ENCODE results near the gene ZNF566.

Gene ZNF566

DNA sequence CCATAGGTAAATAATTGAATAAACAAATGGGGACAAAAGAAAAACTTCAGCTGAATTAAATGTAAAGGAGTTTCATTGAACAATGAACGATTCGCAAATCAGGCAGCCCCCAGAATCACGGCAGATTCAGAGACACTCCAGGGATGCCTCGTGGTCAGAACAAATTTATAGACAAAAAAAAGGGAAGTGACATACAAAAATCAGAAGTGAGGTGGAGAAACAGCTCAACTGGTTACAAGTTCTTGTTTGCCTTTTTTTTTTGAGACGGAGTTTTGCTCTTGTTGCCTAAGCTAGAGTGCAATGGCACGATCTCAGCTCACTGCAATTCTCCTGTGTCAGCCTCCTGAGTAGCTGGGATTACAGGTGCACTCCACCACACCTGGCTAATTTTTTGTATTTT, 5.7 kb downstream of the ZNF566 start:
- TF ChIP-seq GATA3 (IDR thresholded peaks at IDR 0.05; ENCODE audit: low read depth, low read length) = no peak
- TF ChIP-seq GATA2 (IDR thresholded peaks at IDR 0.05; ENCODE audit: low read depth, low read length) = no peak

DNA sequence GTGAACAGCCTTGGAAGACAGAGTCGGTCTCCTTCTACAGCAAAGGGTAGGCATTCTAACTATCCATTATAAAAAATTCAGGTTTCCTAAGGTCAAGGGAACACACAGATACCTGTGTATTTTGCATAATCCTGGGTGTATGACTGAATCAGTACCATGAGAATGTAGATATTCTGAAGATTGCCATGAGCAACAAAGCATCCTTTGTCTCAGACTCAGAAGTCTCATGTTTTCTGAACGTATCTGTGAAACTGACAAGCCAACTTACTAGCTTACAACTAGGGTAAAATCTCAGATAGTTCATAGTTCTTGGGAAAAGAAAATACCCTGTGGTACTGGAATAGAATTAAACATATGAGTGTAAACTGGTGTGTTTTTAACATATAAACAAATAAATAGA, 6.5 kb downstream of the ZNF566 start:
- TF ChIP-seq GATA3 (IDR thresholded peaks at IDR 0.05; ENCODE audit: low read depth, low read length) (no peak), GATA2 (IDR thresholded peaks at IDR 0.05; ENCODE audit: low read depth, low read length) (no peak)

DNA sequence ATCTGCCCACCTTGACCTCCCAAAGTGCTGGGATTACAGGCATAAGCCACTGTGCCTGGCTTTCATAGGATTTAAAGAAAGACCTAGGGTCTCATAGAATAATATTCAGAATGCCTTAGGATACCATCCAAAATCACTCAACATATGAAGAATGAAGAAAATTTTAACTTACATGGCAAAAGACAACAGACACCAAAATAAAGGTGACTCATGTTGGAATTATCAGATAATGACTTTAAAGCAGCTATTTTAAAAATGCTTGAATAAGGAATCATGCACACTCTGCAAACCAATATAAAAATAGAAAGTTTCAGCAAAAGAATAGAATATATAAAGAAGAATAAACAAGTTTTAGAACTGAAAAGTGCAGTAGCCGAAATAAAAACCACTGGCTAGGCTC, 29.3 kb downstream of the ZNF566 start:
- TF ChIP-seq GATA3 (IDR thresholded peaks at IDR 0.05; ENCODE audit: low read depth, low read length) = no peak
- no peak for TF ChIP-seq GATA2 (IDR thresholded peaks at IDR 0.05; ENCODE audit: low read depth, low read length)

DNA sequence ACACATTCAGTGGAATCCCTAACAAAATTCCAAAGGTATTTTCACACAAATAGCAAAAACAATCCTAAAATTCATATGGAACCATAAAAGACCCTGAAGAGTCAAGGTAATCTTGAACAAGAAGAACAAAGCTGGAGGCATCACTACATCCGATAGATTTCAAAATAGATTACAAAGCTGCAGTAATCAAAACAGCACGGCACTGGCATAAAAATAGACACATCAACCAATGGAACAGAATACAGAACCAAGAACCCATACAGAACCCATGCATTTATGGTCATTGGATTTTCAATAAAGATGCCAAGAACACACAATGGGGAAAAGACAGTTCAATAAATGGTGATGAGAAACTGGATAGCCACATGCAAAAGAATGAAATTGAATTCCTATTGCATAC, 32.5 kb downstream of the ZNF566 start:
- TF ChIP-seq GATA3 (IDR thresholded peaks at IDR 0.05; ENCODE audit: low read depth, low read length) (no peak), GATA2 (IDR thresholded peaks at IDR 0.05; ENCODE audit: low read depth, low read length) (no peak)

DNA sequence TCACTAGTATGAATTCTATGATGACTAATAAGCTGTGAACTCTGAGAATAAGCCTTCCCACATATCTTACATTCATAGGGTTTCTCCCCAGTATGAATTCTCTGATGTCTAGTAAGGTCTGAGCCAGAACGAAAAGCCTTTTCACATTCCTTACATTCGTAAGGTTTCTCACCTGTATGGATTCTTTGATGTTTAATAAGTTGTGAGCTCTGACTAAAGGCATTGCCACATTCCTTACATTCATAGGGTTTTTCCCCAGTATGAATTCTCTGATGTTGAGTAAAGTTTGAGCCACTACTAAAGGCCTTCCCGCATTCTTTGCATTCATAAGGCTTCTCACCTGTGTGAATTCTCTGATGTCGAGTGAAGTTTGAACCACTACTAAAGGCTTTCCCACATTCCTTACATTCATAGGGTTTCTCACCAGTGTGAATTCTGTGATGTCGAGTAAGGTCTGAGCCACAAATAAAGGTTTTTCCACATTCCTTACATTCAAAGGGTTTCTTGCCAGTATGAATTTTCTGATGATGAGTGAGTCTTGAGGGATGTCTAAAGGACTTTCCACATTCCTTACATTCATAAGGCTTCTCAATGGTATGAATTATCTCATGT, 40.2 kb downstream of the ZNF566 start:
- no peak for TF ChIP-seq GATA2 (IDR thresholded peaks at IDR 0.05; ENCODE audit: low read depth, low read length)
- no peak for TF ChIP-seq GATA3 (IDR thresholded peaks at IDR 0.05; ENCODE audit: low read depth, low read length)

DNA sequence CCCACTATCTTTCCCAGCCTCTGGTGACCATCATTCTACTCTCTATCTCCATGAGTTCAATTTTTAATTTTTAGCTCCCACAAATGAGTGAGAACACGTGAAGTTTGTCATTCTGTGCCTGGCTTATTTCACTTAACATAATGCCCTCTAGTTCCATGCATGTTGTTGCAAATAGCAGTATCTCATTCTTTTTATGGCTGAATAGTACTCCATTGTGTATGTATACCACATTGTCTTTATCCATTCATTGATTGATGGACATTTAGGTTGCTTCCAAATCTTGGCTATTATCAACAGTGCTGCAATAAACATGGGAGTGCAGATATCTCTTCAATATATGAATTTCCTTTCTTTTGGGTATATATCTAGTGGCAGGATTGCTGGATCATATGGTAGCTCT, 48.0 kb downstream of the ZNF566 start:
- TF ChIP-seq GATA3 (IDR thresholded peaks at IDR 0.05; ENCODE audit: low read depth, low read length) = no peak
- TF ChIP-seq GATA2 (IDR thresholded peaks at IDR 0.05; ENCODE audit: low read depth, low read length) = no peak

DNA sequence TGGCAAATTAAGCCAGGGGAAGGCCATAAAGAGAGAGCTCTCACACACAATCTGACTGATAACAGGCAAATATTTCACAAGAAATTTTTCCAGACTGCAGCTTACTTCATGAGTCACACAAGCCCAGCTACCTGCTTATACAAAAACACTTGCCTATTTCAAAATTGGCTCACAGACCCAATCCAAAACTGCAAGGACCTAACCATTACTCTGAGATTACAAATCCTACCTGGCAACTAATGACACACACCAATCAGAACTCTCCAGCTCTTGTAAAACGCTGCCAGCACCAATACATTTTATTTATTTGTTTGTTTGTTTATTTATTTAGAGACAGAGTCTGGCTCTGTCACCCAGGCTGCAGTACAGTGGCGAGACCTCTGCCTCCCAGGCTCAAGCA, 52.8 kb downstream of the ZNF566 start:
- no peak for TF ChIP-seq GATA3 (IDR thresholded peaks at IDR 0.05; ENCODE audit: low read depth, low read length)
- no peak for TF ChIP-seq GATA2 (IDR thresholded peaks at IDR 0.05; ENCODE audit: low read depth, low read length)

DNA sequence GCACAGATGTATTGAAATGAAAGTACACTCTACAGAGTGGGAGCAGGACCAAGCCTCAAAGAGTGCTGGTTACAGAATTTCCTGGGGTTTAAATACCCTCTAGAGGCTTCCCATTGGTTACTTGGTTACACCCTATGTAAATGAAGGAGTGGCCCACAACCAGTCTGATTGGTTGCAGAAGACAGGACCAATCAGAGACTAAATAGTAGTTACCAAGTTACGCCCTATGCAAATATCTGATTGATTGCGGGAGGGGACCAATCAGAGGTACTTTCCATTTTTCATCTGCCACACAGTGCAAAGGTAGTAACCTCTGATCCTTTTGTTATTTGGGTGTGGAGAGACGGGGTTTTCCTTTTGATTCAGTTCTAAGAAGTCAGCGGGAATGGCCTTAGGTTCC, 65.4 kb downstream of the ZNF566 start:
- TF ChIP-seq GATA3 (IDR thresholded peaks at IDR 0.05; ENCODE audit: low read depth, low read length) (no peak), GATA2 (IDR thresholded peaks at IDR 0.05; ENCODE audit: low read depth, low read length) (no peak)

DNA sequence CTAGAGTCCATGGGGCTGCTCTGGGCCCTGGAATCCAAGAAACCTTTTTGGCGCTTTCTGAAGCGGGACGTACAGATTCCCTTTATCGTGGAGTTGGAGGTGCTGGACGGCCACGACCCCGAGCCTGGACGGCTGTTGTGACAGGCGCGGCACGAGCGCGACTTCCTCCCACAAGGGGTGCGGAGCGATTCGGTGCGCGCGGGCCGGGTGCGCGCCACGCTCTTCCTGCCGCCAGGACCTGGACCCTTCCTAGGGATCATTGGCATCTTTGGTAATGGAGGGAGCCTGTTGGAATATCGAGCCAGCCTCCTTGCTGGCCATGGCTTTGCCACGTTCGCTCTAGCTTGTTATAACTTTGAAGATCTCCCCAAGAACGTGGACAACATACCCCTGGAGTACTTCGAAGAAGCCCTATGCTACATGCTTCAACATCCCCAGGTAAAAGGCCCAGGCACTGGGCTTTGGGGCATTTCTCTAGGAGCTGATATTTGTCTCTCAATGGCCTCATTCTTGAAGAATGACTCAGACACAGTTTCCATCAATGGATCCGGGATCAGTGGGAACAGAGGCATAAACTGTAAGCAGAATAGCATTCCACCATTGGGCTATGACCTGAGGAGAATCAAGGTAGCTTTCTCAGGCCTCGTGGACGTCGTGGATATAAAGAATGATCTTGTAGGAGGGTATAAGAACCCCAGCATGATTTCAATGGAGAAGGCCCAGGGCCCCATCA, 67.4 kb downstream of the ZNF566 start:
- TF ChIP-seq GATA2 (IDR thresholded peaks at IDR 0.05; ENCODE audit: low read depth, low read length) = no peak
- TF ChIP-seq GATA3 (IDR thresholded peaks at IDR 0.05; ENCODE audit: low read depth, low read length) = no peak

DNA sequence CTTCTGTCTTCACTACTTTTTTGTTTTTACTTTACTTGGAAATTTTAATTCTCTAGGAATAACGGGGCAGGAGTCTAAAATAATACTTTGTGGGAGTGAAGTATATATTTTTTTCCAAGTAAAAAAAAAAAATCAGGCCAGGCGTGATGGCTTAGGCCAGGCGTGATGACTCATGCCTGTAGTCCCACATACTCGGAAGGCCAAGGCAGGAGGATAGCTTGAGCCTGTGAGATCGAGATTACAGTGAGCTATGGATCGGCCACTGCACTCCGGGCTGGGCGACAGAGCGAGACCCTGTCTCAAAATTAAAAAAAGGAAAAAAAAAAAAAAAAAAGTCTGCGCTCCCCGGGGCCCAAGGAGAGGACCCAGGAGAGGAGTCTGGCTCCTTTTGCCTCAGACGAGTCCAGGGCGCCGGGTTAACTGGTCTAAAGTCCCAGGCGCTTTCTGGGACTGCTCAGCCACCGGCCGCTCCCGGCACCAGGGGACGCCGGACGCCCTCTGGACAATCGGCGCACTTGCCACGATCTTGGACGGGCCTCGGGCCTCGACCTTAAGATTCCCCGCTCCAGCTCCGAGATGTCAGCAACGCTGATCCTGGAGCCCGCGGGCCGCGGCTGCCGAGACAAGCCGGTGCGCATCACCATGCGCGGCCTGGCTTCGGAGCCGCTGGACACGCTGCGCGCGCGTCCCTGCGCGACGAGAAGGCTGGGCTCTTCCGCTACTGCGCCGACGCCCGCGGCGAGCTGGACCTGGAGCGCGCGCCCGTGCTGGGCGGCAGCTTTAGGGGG, 68.2 kb downstream of the ZNF566 start:
- TF ChIP-seq GATA2 (IDR thresholded peaks at IDR 0.05; ENCODE audit: low read depth, low read length) (no peak), GATA3 (IDR thresholded peaks at IDR 0.05; ENCODE audit: low read depth, low read length) (no peak)

DNA sequence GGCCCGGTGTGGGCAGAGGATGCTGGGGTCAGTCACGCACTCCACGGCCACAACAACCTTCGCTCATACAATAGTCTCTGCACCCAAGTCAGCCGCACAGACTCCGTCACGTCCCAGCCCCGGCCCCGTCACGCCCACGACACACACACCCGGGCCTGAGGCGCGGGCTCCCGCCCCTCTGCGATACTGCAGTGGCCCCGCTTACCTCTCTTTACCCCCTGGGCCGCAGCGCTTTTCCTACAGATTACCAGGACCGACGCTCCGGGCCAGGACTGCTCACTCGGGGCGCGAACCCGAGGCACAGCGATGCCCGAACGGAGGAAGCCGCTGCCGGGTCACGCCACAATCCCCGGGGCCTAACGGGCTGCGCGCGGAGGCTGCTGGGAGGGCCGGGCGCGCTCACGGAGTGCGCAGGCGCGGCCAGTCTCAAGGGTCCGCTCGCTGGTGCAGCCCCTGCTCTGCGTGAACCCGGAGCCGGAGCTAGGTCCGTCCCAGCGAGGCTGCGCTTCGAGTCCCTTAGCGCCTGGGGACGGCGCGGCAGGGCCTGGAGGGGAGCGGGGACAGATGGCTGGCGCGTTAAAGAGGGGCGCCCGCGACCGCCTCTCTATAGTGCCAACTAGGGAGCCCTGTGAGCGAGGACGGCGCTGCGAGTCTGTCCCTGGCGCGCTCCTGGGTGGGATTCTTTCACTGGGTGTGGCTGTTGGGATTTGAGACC, 70.9 kb downstream of the ZNF566 start, which contains the start of gene ZFP82:
Gene ZFP82, minus strand, starts transcription at position 358 of the 715 bp plus-strand sequence. CDS start 8,855 bp downstream, outside the sequence.
- TF ChIP-seq GATA2 (IDR thresholded peaks at IDR 0.05; ENCODE audit: low read depth, low read length) = no peak
- no peak for TF ChIP-seq GATA3 (IDR thresholded peaks at IDR 0.05; ENCODE audit: low read depth, low read length)

DNA sequence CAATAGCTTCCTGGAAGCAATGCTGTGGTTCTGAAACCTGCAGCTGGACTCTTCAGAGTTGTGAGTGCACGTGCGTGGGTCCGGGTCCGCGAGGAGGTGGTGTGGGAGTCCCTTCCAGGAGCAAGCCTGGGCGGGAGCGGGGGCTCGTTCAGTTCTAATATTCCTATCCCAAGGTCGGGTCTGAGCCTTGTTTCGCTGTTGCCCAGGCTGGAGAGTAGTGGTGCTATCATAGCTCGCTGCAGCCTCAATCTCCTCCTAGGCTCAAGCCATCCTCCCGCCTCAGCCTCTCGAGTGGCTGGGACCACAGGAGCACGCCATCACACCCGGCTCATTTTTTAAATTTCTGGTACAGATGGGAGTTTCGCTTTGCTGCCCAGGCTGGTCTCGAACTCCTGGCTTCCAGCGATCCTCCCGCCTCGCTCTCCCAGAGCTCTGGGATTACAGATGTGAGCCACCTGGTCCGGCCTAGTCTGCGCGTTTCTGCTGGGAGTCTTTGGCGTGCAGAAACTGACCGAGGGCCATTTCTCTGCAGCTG, 71.5 kb downstream of the ZNF566 start:
- TF ChIP-seq GATA3 (IDR thresholded peaks at IDR 0.05; ENCODE audit: low read depth, low read length) = no peak
- TF ChIP-seq GATA2 (IDR thresholded peaks at IDR 0.05; ENCODE audit: low read depth, low read length) = no peak

DNA sequence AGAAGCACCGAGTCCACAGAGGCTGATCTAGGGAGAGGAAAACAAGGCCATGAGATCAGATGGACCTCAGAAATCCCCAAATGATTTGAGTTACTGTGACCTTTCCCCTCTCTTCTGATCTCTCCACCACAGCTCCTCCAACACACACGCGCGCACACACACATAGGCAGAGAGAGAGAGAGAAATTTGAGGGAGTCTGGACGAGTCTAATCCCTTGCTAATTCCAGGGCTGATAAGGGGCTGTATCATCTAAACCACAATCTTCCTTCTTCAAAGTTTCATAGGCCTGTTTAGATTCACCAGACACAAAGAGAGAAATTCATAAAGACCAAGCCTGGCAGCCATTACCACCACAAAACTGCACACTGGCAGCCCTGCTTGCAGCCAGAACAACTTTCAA, 79.5 kb downstream of the ZNF566 start:
- TF ChIP-seq GATA2 (IDR thresholded peaks at IDR 0.05; ENCODE audit: low read depth, low read length) (no peak), GATA3 (IDR thresholded peaks at IDR 0.05; ENCODE audit: low read depth, low read length) (no peak)

DNA sequence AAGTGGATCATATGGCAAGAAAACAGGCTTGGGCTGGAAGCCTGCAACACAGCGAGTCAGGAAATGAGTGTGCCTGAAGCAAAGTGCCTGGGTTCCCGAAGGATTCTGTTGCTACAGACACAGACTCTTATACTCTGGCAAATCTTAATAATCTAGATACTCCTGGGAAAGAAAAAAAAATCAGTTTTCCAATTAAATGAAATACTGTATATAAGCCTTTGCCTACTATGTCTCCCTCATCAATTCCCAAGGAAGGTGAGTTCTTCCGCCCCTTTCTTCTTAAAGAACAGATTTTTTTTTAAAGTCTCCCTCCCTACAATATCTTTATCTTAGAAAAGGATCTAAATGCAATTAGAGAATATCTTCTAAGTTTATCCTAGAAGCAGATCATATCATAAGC, 81.3 kb downstream of the ZNF566 start:
- TF ChIP-seq GATA3 (IDR thresholded peaks at IDR 0.05; ENCODE audit: low read depth, low read length) (no peak), GATA2 (IDR thresholded peaks at IDR 0.05; ENCODE audit: low read depth, low read length) (no peak)
